ENCODE results near the gene SLC4A2. TPM values are rescaled to one million over a fixed set of nuclear protein-coding genes. Genes with fewer than 3 reads are reported as not detected.

Gene SLC4A2
- 100 to 1,000 TPM in 7 of 9 donors, 10 to 100 TPM in 2; 40.8 to 179 (median 146) TPM for total RNA-seq
- polyA plus RNA-seq, result 100 to 1,000 TPM in 2 of 3 donors, 10 to 100 TPM in 1; 31.5 to 258 (median 157) TPM
- long read RNA-seq, donor 1, partial matches to known transcripts, result 0 of 1 reads
- long read RNA-seq, donor 1, other reads (novel, unspliced or antisense), result 0 of 1 reads
- long read RNA-seq, donor 2, full-length matches to known transcripts, result 2 of 2 reads
- long read RNA-seq, donor 2, partial matches to known transcripts, result 0 of 2 reads
- long read RNA-seq, donor 2, other reads (novel, unspliced or antisense), result 0 of 2 reads
- long read RNA-seq, donor 3, partial matches to known transcripts, result 82 of 91 reads
- long read RNA-seq, donor 3, other reads (novel, unspliced or antisense), result 8 of 91 reads
- long read RNA-seq, donor 4, partial matches to known transcripts, result 16 of 19 reads
- long read RNA-seq, donor 4, other reads (novel, unspliced or antisense), result 1 of 19 reads
- long read RNA-seq, donor 5, full-length matches to known transcripts, result 356 of 508 reads
- long read RNA-seq, donor 5, partial matches to known transcripts, result 75 of 508 reads
- long read RNA-seq, donor 5, other reads (novel, unspliced or antisense), result 77 of 508 reads
- long read RNA-seq, donor 6, partial matches to known transcripts, result 43 of 43 reads
- long read RNA-seq, donor 6, other reads (novel, unspliced or antisense), result 0 of 43 reads
- long read RNA-seq, donor 7, full-length matches to known transcripts, result 1 of 1 reads
- long read RNA-seq, donor 7, partial matches to known transcripts, result 0 of 1 reads
- long read RNA-seq, donor 7, other reads (novel, unspliced or antisense), result 0 of 1 reads
- long read RNA-seq, donor 8, full-length matches to known transcripts, result 2 of 2 reads
- long read RNA-seq, donor 8, partial matches to known transcripts, result 0 of 2 reads
- long read RNA-seq, donor 8, other reads (novel, unspliced or antisense), result 0 of 2 reads
- long read RNA-seq, donor 9, result 0 reads
- long read RNA-seq, donor 10, partial matches to known transcripts, result 181 of 247 reads
- long read RNA-seq, donor 10, other reads (novel, unspliced or antisense), result 64 of 247 reads

GRCh38 chr7:151059367-151060112, at the start of gene SLC4A2:
SLC4A2 (plus strand) TSS chr7:151059589; CDS start chr7:151061988, 2,399 bp downstream.
- H3K36me3 ChIP-seq (replicated peaks in 1 of 2), result peaks cover 0 to 7% of the 10 kb centered on the region in 2 donors
- H3K27ac ChIP-seq, result peak within 1 kb of the TSS; percentile 92 to 96 (median 96)
- WGBS, 4 donors, result 1 to 2% (median 1%) methylated on average over 19 to 75 of the region's 75 CpGs
- H3K4me1 ChIP-seq (replicated peaks in 1 of 2), result peaks cover 40 to 57% of the 10 kb centered on the region in 2 donors
- peak in 1 of 2 donors; percentile 34 for TF ChIP-seq POLR2A (IDR thresholded peaks at IDR 0.05)
- TF ChIP-seq, protein P1, sequence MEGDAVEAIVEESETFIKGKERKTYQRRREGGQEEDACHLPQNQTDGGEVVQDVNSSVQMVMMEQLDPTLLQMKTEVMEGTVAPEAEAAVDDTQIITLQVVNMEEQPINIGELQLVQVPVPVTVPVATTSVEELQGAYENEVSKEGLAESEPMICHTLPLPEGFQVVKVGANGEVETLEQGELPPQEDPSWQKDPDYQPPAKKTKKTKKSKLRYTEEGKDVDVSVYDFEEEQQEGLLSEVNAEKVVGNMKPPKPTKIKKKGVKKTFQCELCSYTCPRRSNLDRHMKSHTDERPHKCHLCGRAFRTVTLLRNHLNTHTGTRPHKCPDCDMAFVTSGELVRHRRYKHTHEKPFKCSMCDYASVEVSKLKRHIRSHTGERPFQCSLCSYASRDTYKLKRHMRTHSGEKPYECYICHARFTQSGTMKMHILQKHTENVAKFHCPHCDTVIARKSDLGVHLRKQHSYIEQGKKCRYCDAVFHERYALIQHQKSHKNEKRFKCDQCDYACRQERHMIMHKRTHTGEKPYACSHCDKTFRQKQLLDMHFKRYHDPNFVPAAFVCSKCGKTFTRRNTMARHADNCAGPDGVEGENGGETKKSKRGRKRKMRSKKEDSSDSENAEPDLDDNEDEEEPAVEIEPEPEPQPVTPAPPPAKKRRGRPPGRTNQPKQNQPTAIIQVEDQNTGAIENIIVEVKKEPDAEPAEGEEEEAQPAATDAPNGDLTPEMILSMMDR (IDR thresholded peaks at IDR 0.05), result peak in 5 of 6 experiments; percentile 9 to 48 (median 39)
- peak within 1 kb of the TSS; percentile 40 to 98 (median 72) for H3K4me3 ChIP-seq
- no peaks in the 10 kb centered on the region for H3K9me3 ChIP-seq (replicated peaks in 1 of 3)
- intact Hi-C loops (cut with DNase I), result no loop called here
- peak; percentile 67 to 86 (median 73) for DNase-seq
- H3K27me3 ChIP-seq, result no peaks in the 10 kb centered on the region

DNA sequence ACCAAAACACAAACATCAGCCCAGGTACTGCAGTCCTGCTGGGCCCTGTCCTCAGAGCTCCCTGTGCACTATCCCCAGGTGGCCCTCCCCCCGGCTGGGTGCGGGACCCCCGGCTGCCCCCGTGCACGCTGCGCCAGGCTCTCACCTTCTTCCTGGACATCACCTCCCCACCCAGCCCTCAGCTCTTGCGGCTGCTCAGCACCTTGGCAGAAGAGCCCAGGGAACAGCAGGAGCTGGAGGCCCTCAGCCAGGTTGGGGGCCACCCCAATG, 49.4 kb upstream of the SLC4A2 start:
- no peaks in the 10 kb centered on the region for H3K9me3 ChIP-seq (replicated peaks in 1 of 3)
- H3K36me3 ChIP-seq (replicated peaks in 1 of 2), result no peaks in the 10 kb centered on the region
- peaks cover 11% of the 10 kb centered on the region for H3K27me3 ChIP-seq
- H3K4me1 ChIP-seq (replicated peaks in 1 of 2), result no peaks in the 10 kb centered on the region
- intact Hi-C loops (cut with DNase I), result no loop called here
- H3K27ac ChIP-seq, result no peak overlapping the region
- 18 to 100% (median 36%) methylated on average over 1 to 7 of the region's 7 CpGs for WGBS, 4 donors
- no peak overlapping the region for H3K4me3 ChIP-seq
- DNase-seq, result no peak
- TF ChIP-seq POLR2A (IDR thresholded peaks at IDR 0.05), result no peak
- TF ChIP-seq, protein P1 (IDR thresholded peaks at IDR 0.05), result no peak

- no peaks in the 10 kb centered on the region for H3K9me3 ChIP-seq (replicated peaks in 1 of 3)
- WGBS, 4 donors, result 29 to 52% (median 47%) methylated on average over 6 to 18 of the region's 18 CpGs
- TF ChIP-seq, protein P1 (IDR thresholded peaks at IDR 0.05), result no peak
- TF ChIP-seq POLR2A (IDR thresholded peaks at IDR 0.05), result no peak
These were observed 48.9 kb upstream of the SLC4A2 start for GRCh38 chr7:151010307-151011096.

More at GRCh38 chr7:151010307-151011096, 48.9 kb upstream of the SLC4A2 start:
- DNase-seq, result no peak
- no peaks in the 10 kb centered on the region for H3K36me3 ChIP-seq (replicated peaks in 1 of 2)
- no peaks in the 10 kb centered on the region for H3K4me1 ChIP-seq (replicated peaks in 1 of 2)
- no peak overlapping the region for H3K4me3 ChIP-seq
- peak overlapping the region in 1 of 5 donors; percentile 40 for H3K27ac ChIP-seq
- H3K27me3 ChIP-seq, result peaks cover 15% of the 10 kb centered on the region
- intact Hi-C loops (cut with DNase I), result no loop called here
